ENCODE measurements around the gene MYRF. TPM values are rescaled to one million over a fixed set of nuclear protein-coding genes. Genes with fewer than 3 reads are reported as not detected.
A peak's percentile ranks its signal among the peaks of the same experiment; 100 is the strongest.

MYRF gene
- total RNA-seq, 4 donors from 2014 or later = 0.11 to 0.83 (median 0.27) TPM; not detected in 1

DNA sequence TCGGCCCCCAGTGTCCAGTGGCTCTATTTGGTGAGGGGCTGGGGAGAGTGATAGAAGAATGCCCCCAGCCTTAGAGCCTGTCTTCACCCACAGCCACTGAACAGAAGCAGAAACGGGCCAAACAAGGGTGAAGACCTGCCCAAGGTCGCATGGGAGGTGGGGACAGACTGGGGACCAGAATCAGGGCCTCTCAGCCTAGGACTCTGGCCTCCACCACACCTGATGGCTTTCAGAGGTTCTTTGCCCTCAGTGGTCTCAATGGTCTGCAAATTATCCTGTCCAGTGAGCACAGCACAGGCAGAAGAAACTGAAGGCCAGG, 4.5 kb upstream of the MYRF start:
- TF ChIP-seq, protein P1, sequence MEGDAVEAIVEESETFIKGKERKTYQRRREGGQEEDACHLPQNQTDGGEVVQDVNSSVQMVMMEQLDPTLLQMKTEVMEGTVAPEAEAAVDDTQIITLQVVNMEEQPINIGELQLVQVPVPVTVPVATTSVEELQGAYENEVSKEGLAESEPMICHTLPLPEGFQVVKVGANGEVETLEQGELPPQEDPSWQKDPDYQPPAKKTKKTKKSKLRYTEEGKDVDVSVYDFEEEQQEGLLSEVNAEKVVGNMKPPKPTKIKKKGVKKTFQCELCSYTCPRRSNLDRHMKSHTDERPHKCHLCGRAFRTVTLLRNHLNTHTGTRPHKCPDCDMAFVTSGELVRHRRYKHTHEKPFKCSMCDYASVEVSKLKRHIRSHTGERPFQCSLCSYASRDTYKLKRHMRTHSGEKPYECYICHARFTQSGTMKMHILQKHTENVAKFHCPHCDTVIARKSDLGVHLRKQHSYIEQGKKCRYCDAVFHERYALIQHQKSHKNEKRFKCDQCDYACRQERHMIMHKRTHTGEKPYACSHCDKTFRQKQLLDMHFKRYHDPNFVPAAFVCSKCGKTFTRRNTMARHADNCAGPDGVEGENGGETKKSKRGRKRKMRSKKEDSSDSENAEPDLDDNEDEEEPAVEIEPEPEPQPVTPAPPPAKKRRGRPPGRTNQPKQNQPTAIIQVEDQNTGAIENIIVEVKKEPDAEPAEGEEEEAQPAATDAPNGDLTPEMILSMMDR (IDR thresholded peaks at IDR 0.05) = no peak
- no peak for TF ChIP-seq POLR2A (IDR thresholded peaks at IDR 0.05)
- intact Hi-C loops (cut with DNase I) = no loop called here
- H3K27ac ChIP-seq = no peak overlapping the region
- peaks cover 5 to 14% of the 10 kb centered on the region in 2 donors for H3K4me1 ChIP-seq
- WGBS, 2 donors = 53 to 64% methylated on average over 2 to 3 of the region's 3 CpGs
- DNase-seq = no peak
- no peak overlapping the region for H3K4me3 ChIP-seq (replicated peaks in 1 of 3)
- no peaks in the 10 kb centered on the region for H3K27me3 ChIP-seq
- H3K36me3 ChIP-seq = no peaks in the 10 kb centered on the region
- no peaks in the 10 kb centered on the region for H3K9me3 ChIP-seq

DNA sequence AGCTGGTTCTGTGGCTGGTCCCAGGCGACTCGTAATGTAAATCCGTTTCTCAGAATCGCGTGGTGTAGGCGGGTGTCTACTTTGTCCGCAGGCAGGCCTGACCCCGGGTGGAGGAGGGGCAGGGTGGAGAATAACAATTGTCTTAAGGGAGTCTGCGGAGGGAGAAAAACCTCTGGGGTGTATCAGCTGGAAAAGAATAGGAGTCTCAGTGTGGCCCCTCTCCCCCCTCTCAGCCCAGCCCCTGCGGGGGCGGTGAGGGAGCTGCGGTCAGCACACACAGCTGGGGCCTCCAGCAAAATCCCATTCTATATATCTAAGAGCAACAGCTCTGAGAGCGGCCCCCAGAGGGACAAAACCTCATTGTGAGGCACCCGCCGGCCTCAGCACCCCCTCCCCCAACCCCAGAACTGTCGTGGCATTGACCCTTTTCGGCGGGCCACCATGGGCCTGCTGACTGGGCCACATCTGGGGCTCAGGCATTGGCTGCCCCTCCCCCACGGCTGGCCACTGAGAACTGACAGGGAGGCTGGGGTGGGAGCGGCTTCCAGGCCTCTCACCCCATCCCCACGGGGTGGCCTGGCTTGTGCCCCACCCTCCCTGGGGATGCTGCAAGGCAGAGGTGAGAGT, 2.7 kb upstream of the MYRF start:
- Histone ChIP-seq H3K9me3 (no peaks in the 10 kb centered on the region), H3K27ac (no peak overlapping the region), H3K4me3 (replicated peaks in 1 of 3) (no peak overlapping the region), H3K36me3 (no peaks in the 10 kb centered on the region), H3K4me1 (peaks cover 5 to 14% of the 10 kb centered on the region in 2 donors), H3K27me3 (no peaks in the 10 kb centered on the region)
- no peak for TF ChIP-seq POLR2A (IDR thresholded peaks at IDR 0.05)
- TF ChIP-seq, protein P1 (IDR thresholded peaks at IDR 0.05) = no peak
- no peak for DNase-seq
- 57 to 62% methylated on average over 15 to 19 of the region's 21 CpGs for WGBS, 2 donors
- intact Hi-C loops (cut with DNase I) = no loop called here

DNA sequence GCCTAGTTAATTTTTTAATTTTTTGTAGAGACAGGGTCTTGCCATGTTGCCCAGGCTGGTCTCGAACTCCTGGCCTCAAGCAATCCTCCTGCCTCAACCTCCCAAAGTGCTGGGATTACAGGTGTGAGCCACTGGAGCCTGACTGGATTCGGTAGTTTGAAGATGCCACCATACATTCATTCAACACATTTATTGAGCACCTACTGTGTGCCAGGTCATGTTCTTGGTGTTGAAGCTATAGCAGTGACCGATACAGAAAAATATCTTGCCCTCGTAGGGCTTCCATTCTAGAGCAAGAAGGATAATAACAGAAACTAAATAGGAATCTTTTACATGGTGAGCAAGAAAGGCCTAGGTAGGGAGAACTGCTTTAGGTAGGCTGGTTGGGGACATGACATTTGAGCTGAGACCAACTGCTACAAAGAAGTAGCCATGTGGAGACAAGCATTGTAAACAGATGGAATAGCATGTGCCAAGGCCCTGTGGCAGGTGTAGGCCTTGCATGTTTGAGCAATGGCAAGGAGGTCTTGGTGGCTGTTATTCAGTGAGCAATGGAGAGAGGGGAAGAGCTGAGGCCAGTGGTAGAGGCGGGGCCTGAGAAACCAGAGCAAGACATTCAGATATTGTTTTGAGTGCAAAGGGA, 1.7 kb upstream of the MYRF start:
- Histone ChIP-seq H3K4me1 (peaks cover 5 to 14% of the 10 kb centered on the region in 2 donors), H3K27me3 (no peaks in the 10 kb centered on the region), H3K27ac (no peak overlapping the region), H3K36me3 (no peaks in the 10 kb centered on the region), H3K9me3 (no peaks in the 10 kb centered on the region), H3K4me3 (replicated peaks in 1 of 3) (no peak overlapping the region)
- WGBS, 2 donors = 95 to 97% methylated on average over 5 of the region's 5 CpGs
- no peak for DNase-seq
- intact Hi-C loops (cut with DNase I) = no loop called here
- no peak for TF ChIP-seq POLR2A (IDR thresholded peaks at IDR 0.05)
- TF ChIP-seq, protein P1 (IDR thresholded peaks at IDR 0.05) = no peak

DNA sequence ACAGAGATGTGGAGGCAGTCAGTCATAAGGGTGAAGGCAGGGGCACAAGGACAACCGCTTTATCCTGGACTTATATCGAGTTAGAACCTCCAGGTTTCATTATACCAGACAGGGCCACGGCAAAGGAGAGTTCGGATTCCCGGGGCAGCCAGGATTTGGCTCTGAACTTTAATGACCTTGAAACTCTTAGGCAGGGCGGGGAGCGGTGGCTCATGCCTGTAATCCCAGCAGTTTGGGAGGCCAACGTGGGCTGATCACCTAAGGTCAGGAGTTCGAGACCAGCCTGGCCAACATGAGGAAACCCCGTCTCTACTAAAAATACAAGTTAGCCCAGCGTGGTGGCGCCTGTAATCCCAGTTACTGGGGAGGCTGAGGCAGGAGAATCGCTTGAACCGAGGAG, 1.1 kb upstream of the MYRF start:
- Histone ChIP-seq H3K36me3 (no peaks in the 10 kb centered on the region), H3K27ac (no peak overlapping the region), H3K4me3 (replicated peaks in 1 of 3) (no peak overlapping the region), H3K27me3 (no peaks in the 10 kb centered on the region), H3K4me1 (peaks cover 5 to 14% of the 10 kb centered on the region in 2 donors), H3K9me3 (no peaks in the 10 kb centered on the region)
- TF ChIP-seq POLR2A (IDR thresholded peaks at IDR 0.05) = no peak
- TF ChIP-seq, protein P1 (IDR thresholded peaks at IDR 0.05) = no peak
- no peak for DNase-seq
- WGBS, 2 donors = 84 to 87% methylated on average over 14 of the region's 14 CpGs
- intact Hi-C loops (cut with DNase I) = no loop called here

DNA sequence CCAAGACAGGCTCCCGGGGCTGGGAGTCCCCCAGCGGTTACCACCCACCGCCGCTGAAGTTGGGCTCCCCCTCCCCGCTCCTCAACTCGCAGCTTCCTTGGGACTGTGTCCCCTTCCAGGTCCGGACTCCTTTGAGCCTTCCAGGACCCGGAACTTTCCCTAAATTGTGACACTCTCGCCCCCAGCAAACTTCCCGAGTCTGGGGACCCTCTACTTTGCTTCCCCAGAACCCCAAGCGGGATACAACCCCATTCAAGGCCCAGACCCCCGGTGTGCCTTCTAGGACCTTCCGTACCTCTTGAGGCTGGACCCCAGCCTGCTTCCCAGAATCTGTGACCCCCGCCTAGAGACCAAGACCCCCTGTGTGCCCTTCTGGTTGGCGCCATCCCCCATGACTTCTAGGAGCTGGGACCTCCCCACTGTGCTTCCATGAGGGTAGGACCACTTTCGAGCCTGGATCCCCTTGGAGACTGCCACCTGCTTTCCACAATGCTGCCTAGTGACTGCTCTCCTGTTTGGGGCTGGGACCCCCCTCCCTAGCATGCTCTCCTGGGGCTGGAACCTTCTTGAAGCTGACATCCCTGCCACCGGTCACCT, 587 bp downstream of the MYRF start:
- TF ChIP-seq POLR2A (IDR thresholded peaks at IDR 0.05) = no peak
- TF ChIP-seq, protein P1 (IDR thresholded peaks at IDR 0.05) = no peak
- no peaks in the 10 kb centered on the region for H3K9me3 ChIP-seq
- WGBS, 2 donors = 42 to 55% methylated on average over 14 to 17 of the region's 17 CpGs
- H3K27me3 ChIP-seq = no peaks in the 10 kb centered on the region
- intact Hi-C loops (cut with DNase I) = no loop called here
- peak overlapping the region in 1 of 3 donors; percentile 23 for H3K4me3 ChIP-seq (replicated peaks in 1 of 3)
- H3K36me3 ChIP-seq = no peaks in the 10 kb centered on the region
- peaks cover 5 to 11% of the 10 kb centered on the region in 2 donors for H3K4me1 ChIP-seq
- H3K27ac ChIP-seq = no peak overlapping the region
- DNase-seq = no peak

Data from thyroid gland (tissue), 4 donors.